ENCODE results near the gene ASB13. TPM values are rescaled to one million over a fixed set of nuclear protein-coding genes. Genes with fewer than 3 reads are reported as not detected.
A peak's percentile ranks its signal among the peaks of the same experiment; 100 is the strongest.

Gene ASB13
- polyA plus RNA-seq, 3 donors: 13.3 to 44.1 (median 37.8) TPM

- intact Hi-C loops (cut with micrococcal nuclease): no loop called here
- H3K36me3 ChIP-seq (replicated peaks in 1 of 2; ENCODE audit: control insufficient read depth in 1 of 2, insufficient read depth in 2 of 2, low read length in 2 of 2): peaks cover 55 to 84% of the 10 kb centered on the region in 2 donors
- H3K27ac ChIP-seq (ENCODE audit: low read depth in 1 of 2, low read length in 2 of 2): no peak overlapping the region
- H3K27ac Mint-ChIP-seq: peak overlapping the region in 1 of 7 donors; percentile 46
- no peaks in the 10 kb centered on the region for H3K4me1 ChIP-seq (ENCODE audit: control insufficient read depth in 1 of 2, insufficient read depth in 2 of 2, low read length in 2 of 2)
- H3K4me3 Mint-ChIP-seq: no peak overlapping the region
- peaks cover 62 to 86% of the 10 kb centered on the region in 2 donors for H3K36me3 Mint-ChIP-seq
- no peaks in the 10 kb centered on the region for H3K9me3 ChIP-seq (replicated peaks in 1 of 2; ENCODE audit: control insufficient read depth in 1 of 2, insufficient read depth in 1 of 2, low read length in 2 of 2)
- WGBS (ENCODE audit: insufficient coverage): 98% methylated on average over 10 of the region's 11 CpGs
- no peak for DNase-seq
- H4K20me1 ChIP-seq (ENCODE audit: insufficient read depth, low read length): peaks cover 7% of the 10 kb centered on the region
- H3K4me1 Mint-ChIP-seq: no peaks in the 10 kb centered on the region
- H3K9ac ChIP-seq (ENCODE audit: insufficient read depth, low read length, poor library complexity, severe bottlenecking): no peak overlapping the region
- H3K4me2 ChIP-seq (replicated peaks; ENCODE audit: extremely low read depth, low read length, poor library complexity, severe bottlenecking): no peak overlapping the region
- H3K4me3 ChIP-seq (replicated peaks in 1 of 3; ENCODE audit: low read depth in 2 of 3, low read length in 3 of 3): no peak overlapping the region
- peaks cover 0 to 2% (median 1%) of the 10 kb centered on the region in 3 donors for H3K27me3 Mint-ChIP-seq (ENCODE audit: low read depth in 3 of 3)
- H3K9me3 Mint-ChIP-seq: peaks cover 0 to 3% (median 0%) of the 10 kb centered on the region in 7 donors
- no peaks in the 10 kb centered on the region for H3K27me3 ChIP-seq (ENCODE audit: control insufficient read depth in 2 of 2, insufficient read depth in 2 of 2, low read length in 2 of 2)
- no peaks in the 10 kb centered on the region for H3K79me2 ChIP-seq (ENCODE audit: insufficient read depth, low read length)
- no peak for TF ChIP-seq CTCF (IDR thresholded peaks at IDR 0.05)
- no peak overlapping the region for H2AFZ ChIP-seq (ENCODE audit: insufficient read depth, low read depth, low read length, poor library complexity, severe bottlenecking)
Observed at GRCh38 chr10:5649746-5650145, 16.6 kb downstream of the ASB13 start.

GRCh38 chr10:5648494-5649457, 17.6 kb downstream of the ASB13 start:
- Histone ChIP-seq H3K79me2 (ENCODE audit: insufficient read depth, low read length) (no peaks in the 10 kb centered on the region), H3K9ac (ENCODE audit: insufficient read depth, low read length, poor library complexity, severe bottlenecking) (no peak overlapping the region), H3K4me1 (ENCODE audit: control insufficient read depth in 1 of 2, insufficient read depth in 2 of 2, low read length in 2 of 2) (no peaks in the 10 kb centered on the region), H2AFZ (ENCODE audit: insufficient read depth, low read depth, low read length, poor library complexity, severe bottlenecking) (no peak overlapping the region), H4K20me1 (ENCODE audit: insufficient read depth, low read length) (peaks cover 3% of the 10 kb centered on the region), H3K4me3 (replicated peaks in 1 of 3; ENCODE audit: low read depth in 2 of 3, low read length in 3 of 3) (no peak overlapping the region), H3K36me3 (replicated peaks in 1 of 2; ENCODE audit: control insufficient read depth in 1 of 2, insufficient read depth in 2 of 2, low read length in 2 of 2) (peaks cover 65 to 88% of the 10 kb centered on the region in 2 donors), H3K27me3 (ENCODE audit: control insufficient read depth in 2 of 2, insufficient read depth in 2 of 2, low read length in 2 of 2) (no peaks in the 10 kb centered on the region), H3K4me2 (replicated peaks; ENCODE audit: extremely low read depth, low read length, poor library complexity, severe bottlenecking) (no peak overlapping the region), H3K9me3 (replicated peaks in 1 of 2; ENCODE audit: control insufficient read depth in 1 of 2, insufficient read depth in 1 of 2, low read length in 2 of 2) (no peaks in the 10 kb centered on the region), H3K27ac (ENCODE audit: low read depth in 1 of 2, low read length in 2 of 2) (no peak overlapping the region)
- no peak for TF ChIP-seq CTCF (IDR thresholded peaks at IDR 0.05)
- intact Hi-C loops (cut with micrococcal nuclease): no loop called here
- WGBS (ENCODE audit: insufficient coverage): 97% methylated on average over 43 of the region's 50 CpGs
- DNase-seq: no peak
- Mint-ChIP-seq H3K36me3 (peaks cover 69 to 88% of the 10 kb centered on the region in 2 donors), H3K27ac (peak overlapping the region in 1 of 7 donors; percentile 56), H3K27me3 (ENCODE audit: low read depth in 3 of 3) (peaks cover 0 to 2% (median 1%) of the 10 kb centered on the region in 3 donors), H3K9me3 (peaks cover 0 to 3% (median 0%) of the 10 kb centered on the region in 7 donors), H3K4me1 (no peaks in the 10 kb centered on the region), H3K4me3 (no peak overlapping the region)

Data from CD14-positive monocyte (primary cell).